H1 (cell line): ENCODE data around the gene CDH11. TPM values are rescaled to one million over a fixed set of nuclear protein-coding genes. Genes with fewer than 3 reads are reported as not detected.

Source experiments
- CTCF ChIA-PET: fragments of 300-600 bp; sonication (Branson Sonifier 250); formaldehyde crosslinking; loops from one replicate; lab custom pipeline; 2021; ENCODE audit not compliant: partially characterized antibody; lab: Charles Lee
- POLR2A ChIA-PET: fragments of 300-600 bp; sonication (Branson Sonifier 250); formaldehyde crosslinking; loops from one replicate; lab custom pipeline; 2021; ENCODE audit warnings: inconsistent platforms; ENCODE audit not compliant: partially characterized antibody; lab: Charles Lee
- DNase-seq, 2 experiments: peaks; one replicate each; pipeline versions ENCODE4 v3.0.0 to v3.0.0-alpha.2; 2010 to 2022; ENCODE audit warnings: low spot score in 2 of 2, low read depth in 1 of 2, mixed read lengths in 1 of 2
- FAIRE-seq: peaks from 2 replicates; lab custom pipeline; 2011; peaks lifted over from hg19 to GRCh38; lab: Jason Lieb, UNC
- H2AFZ ChIP-seq: 2 replicates; pipeline ENCODE4 v1.8.1; 2012; ENCODE audit warnings: low read length, inconsistent platforms
- H2AK5ac ChIP-seq: 2 replicates; pipeline ENCODE4 v1.6.1; 2013; ENCODE audit warnings: low read depth, low read length
- H2BK120ac ChIP-seq: replicated peaks from 2 replicates; pipeline ENCODE3; 2013; ENCODE audit warnings: low read depth, low read length, inconsistent platforms
- H2BK12ac ChIP-seq: 2 replicates; pipeline ENCODE4 v1.6.1; 2013; ENCODE audit warnings: low read depth, low read length
- H2BK15ac ChIP-seq: 2 replicates; pipeline ENCODE4 v1.6.1; 2013; ENCODE audit warnings: low read length
- H2BK20ac ChIP-seq: 2 replicates; pipeline ENCODE4 v1.6.1; 2013; ENCODE audit warnings: low read length
- H2BK5ac ChIP-seq: 2 replicates; pipeline ENCODE4 v1.6.1; 2013; ENCODE audit warnings: low read depth, low read length
- H3K14ac ChIP-seq: 2 replicates; pipeline ENCODE4 v1.6.1; 2013; ENCODE audit warnings: inconsistent platforms; ENCODE audit not compliant: insufficient read length
- H3K18ac ChIP-seq: 2 replicates; pipeline ENCODE4 v1.6.1; 2013; ENCODE audit warnings: low read length; ENCODE audit errors: extremely low read depth
- H3K23ac ChIP-seq: 2 replicates; pipeline ENCODE4 v1.6.1; 2013; ENCODE audit warnings: inconsistent platforms; ENCODE audit not compliant: insufficient read length
- H3K23me2 ChIP-seq: 2 replicates; pipeline ENCODE4 v1.6.1; 2013; ENCODE audit warnings: low read depth, low read length
- H3K27ac ChIP-seq: 2 replicates; pipeline ENCODE4 v1.6.1; 2011; ENCODE audit warnings: low read depth, low read length, inconsistent platforms
- H3K27me3 ChIP-seq, 4 experiments: replicated peaks in 1 of 4; 1 replicate in 1 of 4; 2 replicates in 3 of 4; pipeline versions ENCODE4 v1.6.1 to v1.8.1; 2011 to 2013; ENCODE audit warnings: low read length in 3 of 4, mild to moderate bottlenecking in 3 of 4, inconsistent platforms in 2 of 4, mixed read lengths in 2 of 4, moderate library complexity in 1 of 4; ENCODE audit not compliant: control insufficient read depth in 3 of 4, insufficient read depth in 3 of 4; ENCODE audit errors: extremely low read depth in 1 of 4
- H3K36me3 ChIP-seq, 4 experiments: 2 replicates each; pipeline versions ENCODE4 v1.6.1 to v1.8.1; 2011 to 2013; ENCODE audit warnings: mild to moderate bottlenecking in 4 of 4, low read length in 3 of 4, moderate library complexity in 2 of 4, control low read depth in 1 of 4, inconsistent platforms in 1 of 4; ENCODE audit not compliant: insufficient read depth in 4 of 4, control insufficient read depth in 2 of 4
- H3K4ac ChIP-seq: replicated peaks from 2 replicates; pipeline ENCODE3; 2013; ENCODE audit warnings: low read length, low read depth, mixed read lengths, inconsistent platforms; ENCODE audit not compliant: insufficient read length
- H3K4me1 ChIP-seq, 4 experiments: replicated peaks in 1 of 4; 1 replicate in 1 of 4; 2 replicates in 3 of 4; pipeline versions ENCODE4 v1.6.1 to v1.8.1; 2011 to 2013; ENCODE audit warnings: low read length in 3 of 4, inconsistent platforms in 2 of 4, mixed read lengths in 1 of 4; ENCODE audit not compliant: insufficient read depth in 4 of 4, control insufficient read depth in 3 of 4
- H3K4me2 ChIP-seq, 2 experiments: 2 replicates each; pipeline versions ENCODE4 v1.6.1 to v1.8.1; 2011 to 2013; ENCODE audit warnings: low read depth in 2 of 2, low read length in 2 of 2, control low read depth in 1 of 2, inconsistent platforms in 1 of 2, mild to moderate bottlenecking in 1 of 2; ENCODE audit not compliant: insufficient read depth in 1 of 2
- H3K4me3 ChIP-seq, 4 experiments: fragments of 200-600, 300-600 bp in 1 of 4; sonication (generic), shearing (Covaris generic), sonication (Bioruptor Twin) in 1 of 4; 2 replicates each; pipeline versions ENCODE4 v1.5.1 to v1.8.1; 2011 to 2016; ENCODE audit warnings: low read length in 4 of 4, low read depth in 3 of 4, control low read depth in 2 of 4, inconsistent platforms in 2 of 4, mild to moderate bottlenecking in 2 of 4, mixed read lengths in 1 of 4, moderate library complexity in 1 of 4; ENCODE audit not compliant: insufficient read depth in 2 of 4; ENCODE audit errors: extremely low read depth in 1 of 4
- H3K56ac ChIP-seq: replicated peaks from 2 replicates; pipeline ENCODE3; 2013; ENCODE audit warnings: low read depth, mild to moderate bottlenecking, mixed read lengths, low read length, inconsistent platforms; ENCODE audit not compliant: insufficient read length
- H3K79me1 ChIP-seq: 2 replicates; pipeline ENCODE4 v1.6.1; 2013; ENCODE audit warnings: low read depth, low read length, control low read depth
- H3K79me2 ChIP-seq, 2 experiments: 2 replicates each; pipeline versions ENCODE4 v1.6.1 to v1.8.1; 2012 to 2013; ENCODE audit warnings: low read length in 2 of 2, mild to moderate bottlenecking in 2 of 2, inconsistent platforms in 1 of 2; ENCODE audit not compliant: insufficient read depth in 2 of 2, control insufficient read depth in 1 of 2
- H3K9ac ChIP-seq, 4 experiments: replicated peaks in 1 of 4; 1 replicate in 1 of 4; 2 replicates in 3 of 4; pipeline versions ENCODE4 v1.6.1 to v1.8.1; 2011 to 2013; ENCODE audit warnings: low read depth in 3 of 4, low read length in 3 of 4, control low read depth in 2 of 4, mild to moderate bottlenecking in 2 of 4, moderate library complexity in 2 of 4, inconsistent platforms in 1 of 4; ENCODE audit errors: extremely low read depth in 1 of 4
- H3K9me3 ChIP-seq, 2 experiments: 2 replicates each; pipeline versions ENCODE4 v1.6.1 to v1.8.1; 2012 to 2013; ENCODE audit warnings: mild to moderate bottlenecking in 2 of 2, moderate library complexity in 2 of 2, control low read depth in 1 of 2, inconsistent platforms in 1 of 2, low read depth in 1 of 2, low read length in 1 of 2, mixed read lengths in 1 of 2; ENCODE audit not compliant: insufficient read depth in 2 of 2
- H4K20me1 ChIP-seq, 2 experiments: replicated peaks in 1 of 2; 2 replicates each; pipeline versions ENCODE3 to v1.8.1; 2011 to 2013; ENCODE audit warnings: inconsistent platforms in 2 of 2, low read length in 2 of 2, mild to moderate bottlenecking in 1 of 2; ENCODE audit not compliant: insufficient read depth in 2 of 2, control insufficient read depth in 1 of 2
- H4K5ac ChIP-seq: 2 replicates; pipeline ENCODE4 v1.6.1; 2013; ENCODE audit warnings: low read length, low read depth, mixed read lengths, inconsistent platforms; ENCODE audit not compliant: insufficient read length
- H4K8ac ChIP-seq: 2 replicates; pipeline ENCODE4 v1.8.0; 2013; ENCODE audit warnings: mild to moderate bottlenecking, moderate library complexity, low read length, inconsistent platforms; ENCODE audit not compliant: insufficient read depth; ENCODE audit errors: extremely low read depth
- H4K91ac ChIP-seq: replicated peaks from 2 replicates; pipeline ENCODE3; 2013; ENCODE audit warnings: low read length, mixed read lengths, inconsistent platforms; ENCODE audit not compliant: insufficient read length
- ATF2 ChIP-seq: IDR thresholded peaks from 2 replicates; pipeline ENCODE4 v1.6.1; 2012; ENCODE audit warnings: low read length, inconsistent platforms
- BRCA1 ChIP-seq: IDR thresholded peaks from 2 replicates; pipeline ENCODE4 v1.6.1; 2012; ENCODE audit warnings: low read depth, low read length, improper control_type of control experiment
- CEBPB ChIP-seq: IDR thresholded peaks from 2 replicates; pipeline ENCODE4 v1.6.1; 2012; ENCODE audit warnings: low read depth, low read length
- EP300 ChIP-seq, 2 experiments: IDR thresholded peaks; 1 replicate in 1 of 2; 2 replicates in 1 of 2; pipeline ENCODE4 v1.6.1; 2011 to 2012; ENCODE audit warnings: low read depth in 2 of 2, low read length in 2 of 2, mild to moderate bottlenecking in 2 of 2, borderline replicate concordance in 1 of 2, inconsistent platforms in 1 of 2, moderate library complexity in 1 of 2
- FOSL1 ChIP-seq: IDR thresholded peaks from 2 replicates; pipeline ENCODE4 v1.6.1; 2011; ENCODE audit warnings: mild to moderate bottlenecking, low read depth, low read length, moderate library complexity; ENCODE audit not compliant: insufficient read depth
- GTF2F1 ChIP-seq: IDR thresholded peaks from 2 replicates; pipeline ENCODE4 v1.6.1; 2012; ENCODE audit warnings: low read depth, low read length, improper control_type of control experiment, borderline replicate concordance
- SAP30 ChIP-seq: fragments of 300-600 bp; sonication (generic); IDR thresholded peaks from 2 replicates; pipeline ENCODE4 v1.7.1; 2012; ENCODE audit warnings: low read length, moderate library complexity, mild to moderate bottlenecking, inconsistent platforms; ENCODE audit not compliant: insufficient read depth, insufficient replicate concordance
- SIX5 ChIP-seq: IDR thresholded peaks from 2 replicates; pipeline ENCODE4 v1.6.1; 2011; ENCODE audit warnings: mild to moderate bottlenecking, low read depth, low read length
- WGBS, 2 experiments: shearing (Covaris generic) in 1 of 2; methylation state at CpG; one replicate each; pipeline versions ENCODE4 v1.1.6 to v1.1.7; 2013 to 2015; ENCODE audit warnings: low lambda C conversion rate in 2 of 2, mixed read lengths in 2 of 2, inconsistent platforms in 1 of 2, low coverage in 1 of 2, missing lambda C conversion rate in 1 of 2; ENCODE audit not compliant: insufficient replicate concordance in 2 of 2, insufficient coverage in 1 of 2, insufficient read length in 1 of 2; ENCODE audit errors: extremely low coverage in 1 of 2, missing lambda C conversion rate in 1 of 2; 5-methylcytosine and 5-hydroxymethylcytosine counted together
- polyA plus RNA-seq, 7 experiments: library from polyadenylated mRNA; depleted of rRNA in 3 of 7; stranded (reverse) in 5 of 7; unstranded in 2 of 7; fragments of >200 nt in 5 of 7; fragments of 200-250 nt in 2 of 7; gene quantifications; 1 replicate in 5 of 7; 2 replicates in 1 of 7; 4 replicates in 1 of 7; pipeline versions ENCODE4 v1.2.1 to v1.2.3, GENCODE V29; 2011 to 2013; ENCODE audit warnings: missing spikeins in 2 of 7, mixed read lengths in 2 of 7
- total RNA-seq: library from RNA; stranded (reverse); fragmentation: NEBNext Ultra II Directional; extraction: Animal tissue kit (Norgen Biotek cat#: 25700); gene quantifications from 2 replicates; pipeline ENCODE4 v1.2.1, GENCODE V29; 2021

Gene CDH11
- total and polyA plus RNA-seq, 2 of the 8 experiments (the other 6 are each of a cell fraction or from before 2014, with no cell fraction given), result 3.3 to 8.4 TPM

- TF ChIP-seq GTF2F1 (no peak), SAP30 (no peak), SIX5 (no peak), BRCA1 (no peak), EP300 (IDR thresholded peaks at IDR 0.05; ENCODE audit: borderline replicate concordance in 1 of 2, low read depth in 2 of 2, low read length in 2 of 2) (no peak), FOSL1 (no peak), CEBPB (no peak), ATF2 (no peak)
These were observed 56.8 kb downstream of the CDH11 start for GRCh38 chr16:65065031-65065430.

More at GRCh38 chr16:65065031-65065430, 56.8 kb downstream of the CDH11 start:
- Histone ChIP-seq H3K23ac (no peak overlapping the region), H2BK15ac (no peak overlapping the region), H2BK12ac (no peak overlapping the region), H3K18ac (no peak overlapping the region), H4K91ac (no peak overlapping the region), H3K56ac (no peak overlapping the region), H3K14ac (no peak overlapping the region), H3K4me3 (no peak overlapping the region), H3K79me1 (no peaks in the 10 kb centered on the region), H3K4ac (no peak overlapping the region), H3K36me3 (no peaks in the 10 kb centered on the region; a peak in 1 of 8 replicates), H3K4me2 (no peak overlapping the region), H4K20me1 (no peaks in the 10 kb centered on the region), H3K27me3 (no peaks in the 10 kb centered on the region), H2BK20ac (no peak overlapping the region), H3K27ac (no peak overlapping the region), H3K79me2 (no peaks in the 10 kb centered on the region), H4K5ac (no peak overlapping the region), H3K23me2 (no peaks in the 10 kb centered on the region), H3K4me1 (no peaks in the 10 kb centered on the region), H2BK5ac (no peak overlapping the region), H2AK5ac (no peak overlapping the region), H3K9me3 (no peaks in the 10 kb centered on the region), H2AFZ (no peak overlapping the region), H3K9ac (no peak overlapping the region), H4K8ac (no peak overlapping the region), H2BK120ac (no peak overlapping the region)
- POLR2A ChIA-PET, result no interaction called here
- 87% methylated on average over 7 of the region's 7 CpGs; no CpG with 5 or more reads in 1 of the 2 experiments for WGBS, 2 experiments
- DNase-seq (no peak), FAIRE-seq (no peak)
- CTCF ChIA-PET, result no interaction called here
